HCT116 (cell line): Measurements from ENCODE around the gene USP7. TPM values are rescaled to one million over a fixed set of nuclear protein-coding genes. Genes with fewer than 3 reads are reported as not detected.

Experiments used
- ATAC-seq: fragments of 200-7000 bp; cut with Tn5 transposase; 2 replicates; pipeline ENCODE4 v1.9.1; 2020; ENCODE audit warnings: mild to moderate bottlenecking, moderate library complexity
- BruUV-seq: library from RNA; stranded (reverse); fragments of 400-500 nt; replicated peaks from 2 replicates; lab custom pipeline; 2021; lab: Mats Ljungman, UMichigan
- CTCF ChIA-PET: fragments of 300-600 bp; sonication (Branson Sonifier 250); formaldehyde crosslinking; loops from one replicate; lab custom pipeline; 2021; ENCODE audit warnings: antibody characterized with exemption; lab: Charles Lee
- POLR2A ChIA-PET: fragments of 300-600, 350-600 bp; sonication (Branson Sonifier 250); formaldehyde crosslinking; loops from one replicate; lab custom pipeline; 2021; ENCODE audit warnings: antibody characterized with exemption; lab: Charles Lee
- RAD21 ChIA-PET, 2 experiments: fragments of 300-600 bp; sonication (Branson Sonifier 250); formaldehyde crosslinking; loops; one replicate each; lab custom pipeline; 2023; ENCODE audit warnings: low total read pairs in 2 of 2; ENCODE audit not compliant: uncharacterized antibody in 2 of 2, unreplicated experiment in 2 of 2, low non-redundant PET in 1 of 2; lab: Charles Lee
- DNase-seq: peaks from one replicate; pipeline ENCODE4 v3.0.0-alpha.2; 2010; ENCODE audit warnings: low read depth, low spot score
- H2AFZ ChIP-seq: fragments of 200-600 bp; shearing (Covaris generic), sonication (generic); 2 replicates; pipeline ENCODE4 v1.6.1; 2017; ENCODE audit warnings: low read depth, mixed run types, mixed read lengths, antibody characterized with exemption, low read length; ENCODE audit not compliant: poor library complexity, severe bottlenecking
- H3K27ac ChIP-seq: 2 replicates; pipeline ENCODE4 v1.5.1; 2012; ENCODE audit warnings: low read depth, low read length
- H3K27me3 ChIP-seq: fragments of 200-600 bp; sonication (generic); 2 replicates; pipeline ENCODE4 v1.6.1; 2016; ENCODE audit warnings: mixed run types, low read length, mixed read lengths; ENCODE audit not compliant: insufficient read depth
- H3K36me3 ChIP-seq, 2 experiments: fragments of 200-500 bp in 1 of 2; fragments of 200-600 bp in 1 of 2; sonication (Bioruptor generic) in 1 of 2; sonication (generic) in 1 of 2; 2 replicates each; pipeline versions ENCODE4 v1.5.1 to v1.6.1; 2014 to 2016; ENCODE audit warnings: low read length in 2 of 2, inconsistent platforms in 1 of 2, mixed read lengths in 1 of 2, mixed run types in 1 of 2; ENCODE audit not compliant: insufficient read depth in 2 of 2, control insufficient read depth in 1 of 2
- H3K4me1 ChIP-seq, 2 experiments: fragments of 200-600 bp in 1 of 2; sonication (generic) in 1 of 2; 2 replicates each; pipeline versions ENCODE4 v1.5.1 to v1.6.1; 2012 to 2017; ENCODE audit warnings: low read length in 2 of 2, inconsistent platforms in 1 of 2, mild to moderate bottlenecking in 1 of 2, mixed read lengths in 1 of 2, mixed run types in 1 of 2, moderate library complexity in 1 of 2; ENCODE audit not compliant: insufficient read depth in 2 of 2, control insufficient read depth in 1 of 2
- H3K4me2 ChIP-seq: fragments of 200-600 bp; sonication (generic); 2 replicates; pipeline ENCODE4 v1.6.1; 2017; ENCODE audit warnings: mixed run types, low read length, mixed read lengths
- H3K4me3 ChIP-seq, 2 experiments: fragments of 200-600 bp in 1 of 2; sonication (generic) in 1 of 2; replicated peaks in 1 of 2; 2 replicates each; pipeline ENCODE4 v1.5.1; 2011 to 2016; ENCODE audit warnings: low read length in 2 of 2, control low read depth in 1 of 2, low read depth in 1 of 2, mild to moderate bottlenecking in 1 of 2, mixed read lengths in 1 of 2, mixed run types in 1 of 2
- H3K79me2 ChIP-seq: fragments of 200-600 bp; sonication (generic); 2 replicates; pipeline ENCODE4 v1.6.1; 2017; ENCODE audit warnings: mild to moderate bottlenecking, mixed run types, low read length, moderate library complexity, mixed read lengths; ENCODE audit not compliant: insufficient read depth
- H3K9ac ChIP-seq: fragments of 200-600 bp; sonication (generic); 2 replicates; pipeline ENCODE4 v1.6.1; 2016; ENCODE audit warnings: low read length, mixed read lengths
- H3K9me2 ChIP-seq: fragments of 200-600 bp; sonication (generic), shearing (Covaris generic); 2 replicates; pipeline ENCODE4 v1.6.1; 2017; ENCODE audit warnings: mixed run types, mild to moderate bottlenecking, moderate library complexity; ENCODE audit not compliant: insufficient read depth
- H3K9me3 ChIP-seq, 2 experiments: fragments of 200-500 bp in 1 of 2; fragments of 200-600 bp in 1 of 2; sonication (Bioruptor generic) in 1 of 2; sonication (generic) in 1 of 2; 2 replicates each; pipeline ENCODE4 v1.6.1; 2014 to 2017; ENCODE audit warnings: low read length in 2 of 2, mixed read lengths in 2 of 2, inconsistent platforms in 1 of 2, low read depth in 1 of 2, mild to moderate bottlenecking in 1 of 2, mixed run types in 1 of 2, moderate library complexity in 1 of 2; ENCODE audit not compliant: control insufficient read depth in 1 of 2, insufficient read depth in 1 of 2
- H4K20me1 ChIP-seq: fragments of 200-600 bp; sonication (generic), shearing (Covaris generic); 2 replicates; pipeline ENCODE4 v1.6.1; 2017; ENCODE audit warnings: mixed run types, mild to moderate bottlenecking, moderate library complexity; ENCODE audit not compliant: insufficient read depth
- JUND ChIP-seq: IDR thresholded peaks from 2 replicates; pipeline ENCODE4 v1.6.1; 2012
- TCF7L2 ChIP-seq: IDR thresholded peaks from 2 replicates; pipeline ENCODE4 v1.7.0; 2011; ENCODE audit warnings: borderline replicate concordance, inconsistent platforms; ENCODE audit not compliant: insufficient read depth, insufficient read length; ENCODE audit errors: extremely low read depth
- ZNF274 ChIP-seq: fragments of 200-500 bp; sonication (Bioruptor generic); IDR thresholded peaks from 2 replicates; pipeline ENCODE4 v1.6.1; 2014; ENCODE audit warnings: mild to moderate bottlenecking, low read depth, low read length, inconsistent platforms
- intact Hi-C: fragments of 100-400 bp; cut with micrococcal nuclease; formaldehyde crosslinking; loops from 2 replicates; pipeline ENCODE4 v1.10.0; 2022
- total RNA-seq: library from RNA; stranded (reverse); gene quantifications from one replicate; pipeline ENCODE4 v1.2.1, GENCODE V29; 2021; ENCODE audit not compliant: unreplicated experiment
- TF ChIP-seq, protein P1 (sequence below): IDR thresholded peaks from 2 replicates; pipeline ENCODE4 v1.6.1; 2011; ENCODE audit warnings: mild to moderate bottlenecking, low read length, moderate library complexity; ENCODE audit not compliant: insufficient replicate concordance; ENCODE audit errors: extremely low read depth
- TF ChIP-seq, protein P2 (sequence below): IDR thresholded peaks from 2 replicates; pipeline ENCODE4 v1.6.1; 2012
- TF ChIP-seq, protein P3 (sequence below), 3 experiments: fragments of 200-600 bp in 1 of 3; sonication (generic) in 1 of 3; IDR thresholded peaks in 2 of 3; conservative IDR thresholded peaks in 1 of 3; 2 replicates each; pipeline ENCODE4 v1.5.1; 2012 to 2017; ENCODE audit warnings: low read depth in 2 of 3, low read length in 2 of 3, antibody characterized with exemption in 1 of 3, borderline replicate concordance in 1 of 3, control low read depth in 1 of 3, mild to moderate bottlenecking in 1 of 3, mixed read lengths in 1 of 3, mixed run types in 1 of 3, moderate library complexity in 1 of 3; ENCODE audit not compliant: insufficient read depth in 1 of 3
- TF ChIP-seq, protein P4 (sequence below): IDR thresholded peaks from 2 replicates; pipeline ENCODE4 v1.6.1; 2012; ENCODE audit warnings: low read depth

Gene USP7
- total RNA-seq, 1 experiment from 2014 or later, result 154 TPM

DNA sequence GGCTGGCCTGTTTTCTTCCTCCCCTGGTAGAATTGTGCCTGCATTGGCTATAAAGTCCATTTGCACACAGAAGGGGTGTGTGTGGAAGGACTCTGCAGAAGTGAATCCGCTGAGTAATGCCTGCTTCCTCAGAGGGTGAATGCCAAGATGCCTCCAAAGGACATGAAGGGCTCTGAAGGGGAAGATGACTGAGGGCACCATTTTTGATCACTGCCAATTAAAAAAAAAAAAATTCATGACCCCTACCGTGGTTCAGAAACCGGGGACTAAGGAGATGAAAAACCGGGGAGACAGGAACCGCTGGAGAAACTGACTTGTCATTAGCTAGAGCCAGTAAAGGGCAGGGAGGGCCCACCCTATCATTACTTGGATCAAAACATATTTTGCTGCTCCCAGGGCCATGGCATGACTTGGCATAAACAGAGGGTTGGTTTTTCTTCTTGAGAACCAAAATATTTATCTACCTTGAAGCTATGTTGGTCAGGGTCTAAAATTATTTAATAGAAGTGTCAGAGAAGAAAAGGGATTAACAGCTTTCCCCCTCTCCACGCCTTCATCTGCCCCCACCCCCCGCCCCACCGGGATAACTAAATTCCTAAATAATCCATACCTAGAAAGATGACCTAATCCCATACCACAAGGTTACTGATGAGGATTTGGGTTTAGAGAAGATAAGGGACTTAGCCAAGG, 3.6 kb upstream of the USP7 start:
- H3K9me3 ChIP-seq, result no peaks in the 10 kb centered on the region
- BruUV-seq, result no TSS peak
- peaks cover under 1% of the 10 kb centered on the region; the same call in 1 of the 2 replicates for H4K20me1 ChIP-seq
- no peaks in the 10 kb centered on the region for H3K27me3 ChIP-seq
- DNase-seq (no peak), ATAC-seq (no peak)
- H3K4me3 ChIP-seq, result no peak overlapping the region
- peak overlapping the region; percentile 5 for H2AFZ ChIP-seq
- RAD21 ChIA-PET, result no interaction called here
- peaks cover 8% of the 10 kb centered on the region for H3K79me2 ChIP-seq
- H3K27ac ChIP-seq, result no peak overlapping the region
- H3K36me3 ChIP-seq, result no peaks in the 10 kb centered on the region
- intact Hi-C loops, result no loop called here
- H3K4me2 ChIP-seq, result peak overlapping the region; percentile 0; the same call in 1 of the 2 replicates
- POLR2A ChIA-PET, result interaction anchor here (0.5 kb wide), 1 partner anchor 8 kb away, joined by 3 read pairs; no protein-coding TSS in a partner anchor
- no peaks in the 10 kb centered on the region for H3K9me2 ChIP-seq
- CTCF ChIA-PET, result interaction anchor here (0.7 to 2.1 kb wide), 2 partner anchors 42 to 44 kb away, joined by 3 to 6 read pairs; no protein-coding TSS in a partner anchor
- peaks cover 0 to 27% of the 10 kb centered on the region in 2 experiments; a peak in 2 of 4 replicates for H3K4me1 ChIP-seq
- TF ChIP-seq JUND (no peak), ZNF274 (no peak), TCF7L2 (no peak)
- TF ChIP-seq, protein P1, sequence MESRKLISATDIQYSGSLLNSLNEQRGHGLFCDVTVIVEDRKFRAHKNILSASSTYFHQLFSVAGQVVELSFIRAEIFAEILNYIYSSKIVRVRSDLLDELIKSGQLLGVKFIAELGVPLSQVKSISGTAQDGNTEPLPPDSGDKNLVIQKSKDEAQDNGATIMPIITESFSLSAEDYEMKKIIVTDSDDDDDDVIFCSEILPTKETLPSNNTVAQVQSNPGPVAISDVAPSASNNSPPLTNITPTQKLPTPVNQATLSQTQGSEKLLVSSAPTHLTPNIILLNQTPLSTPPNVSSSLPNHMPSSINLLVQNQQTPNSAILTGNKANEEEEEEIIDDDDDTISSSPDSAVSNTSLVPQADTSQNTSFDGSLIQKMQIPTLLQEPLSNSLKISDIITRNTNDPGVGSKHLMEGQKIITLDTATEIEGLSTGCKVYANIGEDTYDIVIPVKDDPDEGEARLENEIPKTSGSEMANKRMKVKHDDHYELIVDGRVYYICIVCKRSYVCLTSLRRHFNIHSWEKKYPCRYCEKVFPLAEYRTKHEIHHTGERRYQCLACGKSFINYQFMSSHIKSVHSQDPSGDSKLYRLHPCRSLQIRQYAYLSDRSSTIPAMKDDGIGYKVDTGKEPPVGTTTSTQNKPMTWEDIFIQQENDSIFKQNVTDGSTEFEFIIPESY, result no peak
- TF ChIP-seq, protein P2, sequence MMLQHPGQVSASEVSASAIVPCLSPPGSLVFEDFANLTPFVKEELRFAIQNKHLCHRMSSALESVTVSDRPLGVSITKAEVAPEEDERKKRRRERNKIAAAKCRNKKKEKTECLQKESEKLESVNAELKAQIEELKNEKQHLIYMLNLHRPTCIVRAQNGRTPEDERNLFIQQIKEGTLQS, result no peak
- TF ChIP-seq, protein P3, sequence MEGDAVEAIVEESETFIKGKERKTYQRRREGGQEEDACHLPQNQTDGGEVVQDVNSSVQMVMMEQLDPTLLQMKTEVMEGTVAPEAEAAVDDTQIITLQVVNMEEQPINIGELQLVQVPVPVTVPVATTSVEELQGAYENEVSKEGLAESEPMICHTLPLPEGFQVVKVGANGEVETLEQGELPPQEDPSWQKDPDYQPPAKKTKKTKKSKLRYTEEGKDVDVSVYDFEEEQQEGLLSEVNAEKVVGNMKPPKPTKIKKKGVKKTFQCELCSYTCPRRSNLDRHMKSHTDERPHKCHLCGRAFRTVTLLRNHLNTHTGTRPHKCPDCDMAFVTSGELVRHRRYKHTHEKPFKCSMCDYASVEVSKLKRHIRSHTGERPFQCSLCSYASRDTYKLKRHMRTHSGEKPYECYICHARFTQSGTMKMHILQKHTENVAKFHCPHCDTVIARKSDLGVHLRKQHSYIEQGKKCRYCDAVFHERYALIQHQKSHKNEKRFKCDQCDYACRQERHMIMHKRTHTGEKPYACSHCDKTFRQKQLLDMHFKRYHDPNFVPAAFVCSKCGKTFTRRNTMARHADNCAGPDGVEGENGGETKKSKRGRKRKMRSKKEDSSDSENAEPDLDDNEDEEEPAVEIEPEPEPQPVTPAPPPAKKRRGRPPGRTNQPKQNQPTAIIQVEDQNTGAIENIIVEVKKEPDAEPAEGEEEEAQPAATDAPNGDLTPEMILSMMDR (IDR thresholded peaks at IDR 0.05 in 2 of 3, conservative IDR thresholded peaks at IDR 0.05 in 1 of 3; ENCODE audit: borderline replicate concordance in 1 of 3, insufficient read depth in 1 of 3, low read depth in 2 of 3, low read length in 2 of 3), result no peak
- TF ChIP-seq, protein P4, sequence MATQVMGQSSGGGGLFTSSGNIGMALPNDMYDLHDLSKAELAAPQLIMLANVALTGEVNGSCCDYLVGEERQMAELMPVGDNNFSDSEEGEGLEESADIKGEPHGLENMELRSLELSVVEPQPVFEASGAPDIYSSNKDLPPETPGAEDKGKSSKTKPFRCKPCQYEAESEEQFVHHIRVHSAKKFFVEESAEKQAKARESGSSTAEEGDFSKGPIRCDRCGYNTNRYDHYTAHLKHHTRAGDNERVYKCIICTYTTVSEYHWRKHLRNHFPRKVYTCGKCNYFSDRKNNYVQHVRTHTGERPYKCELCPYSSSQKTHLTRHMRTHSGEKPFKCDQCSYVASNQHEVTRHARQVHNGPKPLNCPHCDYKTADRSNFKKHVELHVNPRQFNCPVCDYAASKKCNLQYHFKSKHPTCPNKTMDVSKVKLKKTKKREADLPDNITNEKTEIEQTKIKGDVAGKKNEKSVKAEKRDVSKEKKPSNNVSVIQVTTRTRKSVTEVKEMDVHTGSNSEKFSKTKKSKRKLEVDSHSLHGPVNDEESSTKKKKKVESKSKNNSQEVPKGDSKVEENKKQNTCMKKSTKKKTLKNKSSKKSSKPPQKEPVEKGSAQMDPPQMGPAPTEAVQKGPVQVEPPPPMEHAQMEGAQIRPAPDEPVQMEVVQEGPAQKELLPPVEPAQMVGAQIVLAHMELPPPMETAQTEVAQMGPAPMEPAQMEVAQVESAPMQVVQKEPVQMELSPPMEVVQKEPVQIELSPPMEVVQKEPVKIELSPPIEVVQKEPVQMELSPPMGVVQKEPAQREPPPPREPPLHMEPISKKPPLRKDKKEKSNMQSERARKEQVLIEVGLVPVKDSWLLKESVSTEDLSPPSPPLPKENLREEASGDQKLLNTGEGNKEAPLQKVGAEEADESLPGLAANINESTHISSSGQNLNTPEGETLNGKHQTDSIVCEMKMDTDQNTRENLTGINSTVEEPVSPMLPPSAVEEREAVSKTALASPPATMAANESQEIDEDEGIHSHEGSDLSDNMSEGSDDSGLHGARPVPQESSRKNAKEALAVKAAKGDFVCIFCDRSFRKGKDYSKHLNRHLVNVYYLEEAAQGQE, result no peak
- TF ChIP-seq, all 23 proteins: peak for 0
- no peak overlapping the region for H3K9ac ChIP-seq
